Brain microvascular endothelial cell (primary cell): ENCODE results near the gene DAO.

Experiments
- DNase-seq: peaks from one replicate; pipeline ENCODE4 v3.0.0-alpha.2; 2020
- H3K27ac ChIP-seq: fragments of 250-450 bp; sonication (Bioruptor Pico); 2 replicates; pipeline ENCODE4 v1.5.1; 2020; ENCODE audit warnings: mild to moderate bottlenecking, moderate library complexity
- H3K27me3 ChIP-seq: fragments of 250-450 bp; sonication (Bioruptor Pico); replicated peaks from 2 replicates; pipeline ENCODE4 v1.5.1; 2020; ENCODE audit warnings: mild to moderate bottlenecking
- H3K36me3 ChIP-seq: fragments of 250-450 bp; sonication (Bioruptor Pico); replicated peaks from 2 replicates; pipeline ENCODE4 v1.5.1; 2020; ENCODE audit warnings: mild to moderate bottlenecking
- H3K4me3 ChIP-seq: 2 replicates; pipeline ENCODE4 v1.5.1; 2011; ENCODE audit warnings: low read depth, mild to moderate bottlenecking, control low read depth, low read length, moderate library complexity
- in situ Hi-C: cut with HindIII; loops from 2 replicates; pipeline ENCODE4 v1.10.0; 2017; ENCODE audit warnings: low sequenced_read_pairs, low pct_ligation_motif_present
- TF ChIP-seq, protein P1 (sequence below): IDR thresholded peaks from 2 replicates; pipeline ENCODE4 v1.5.1; 2011; ENCODE audit warnings: low read depth, mild to moderate bottlenecking, moderate library complexity, low read length, control low read depth, inconsistent platforms; ENCODE audit errors: missing control alignments

The DAO gene

DNA sequence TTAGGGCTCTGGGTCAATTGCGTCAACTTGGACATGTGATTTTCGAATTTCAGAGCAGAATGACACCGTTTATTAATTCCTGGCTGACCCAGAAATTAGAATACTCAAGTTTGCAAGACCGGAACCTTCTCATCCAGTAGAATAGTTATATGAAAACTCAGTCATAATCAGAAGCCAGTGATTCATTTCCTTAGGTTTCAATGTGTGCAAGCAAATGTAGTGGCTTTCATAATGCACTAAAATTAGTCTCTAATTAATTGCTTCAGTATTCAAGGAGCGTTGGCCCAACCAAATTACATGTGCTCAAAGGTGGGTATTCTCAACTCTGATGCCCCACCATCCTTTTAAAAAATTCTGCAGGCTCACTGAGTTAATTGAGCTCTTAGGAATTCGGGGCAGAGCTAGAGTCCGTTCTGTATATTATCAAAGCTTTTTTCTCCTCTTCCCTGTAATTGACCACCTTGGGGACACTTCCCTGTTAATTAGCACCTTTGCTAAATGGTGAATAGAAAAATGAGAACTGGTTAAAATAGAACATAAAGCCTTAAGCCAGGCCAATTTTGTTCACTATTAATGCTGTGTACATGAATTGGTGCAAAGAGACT is 55.4 kb downstream of the DAO start:
- H3K27me3 ChIP-seq = no peaks in the 10 kb centered on the region

DNA sequence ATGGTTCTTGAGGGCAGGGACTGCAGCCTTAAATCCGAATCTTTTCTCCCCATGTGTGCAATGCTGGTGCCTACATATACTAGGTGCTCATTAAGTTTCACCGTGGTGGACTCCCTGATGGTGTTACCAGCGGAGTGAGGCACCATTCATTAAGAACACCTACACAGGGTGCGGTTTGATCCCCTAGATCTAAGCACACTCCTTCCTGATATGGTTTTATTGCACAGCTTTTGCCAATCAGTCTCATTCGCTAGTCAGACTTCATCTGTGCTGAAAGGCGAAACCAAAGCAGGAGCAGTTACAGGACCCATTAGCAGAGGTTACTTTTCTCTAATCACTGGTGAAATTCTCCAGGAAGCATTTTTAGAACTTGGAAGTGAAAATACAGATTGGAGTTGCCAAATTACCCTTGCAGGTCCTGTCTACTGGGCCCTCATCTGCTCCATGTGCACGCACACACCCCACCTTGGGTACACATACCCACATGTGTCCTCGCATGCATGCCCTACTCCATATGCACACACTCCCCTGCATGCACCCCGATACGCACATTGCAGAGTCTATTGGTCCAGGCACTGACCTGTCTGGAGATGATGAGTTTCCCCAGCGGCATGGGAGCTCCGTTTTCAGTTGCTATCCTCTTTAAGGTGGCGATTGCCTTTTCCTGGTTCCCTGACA is 58.5 kb downstream of the DAO start:
- Histone ChIP-seq H3K27me3 (no peaks in the 10 kb centered on the region), H3K36me3 (no peaks in the 10 kb centered on the region), H3K27ac (no peak overlapping the region), H3K4me3 (no peak overlapping the region)
- in situ Hi-C loops = no loop called here
- no peak for DNase-seq
- TF ChIP-seq, protein P1, sequence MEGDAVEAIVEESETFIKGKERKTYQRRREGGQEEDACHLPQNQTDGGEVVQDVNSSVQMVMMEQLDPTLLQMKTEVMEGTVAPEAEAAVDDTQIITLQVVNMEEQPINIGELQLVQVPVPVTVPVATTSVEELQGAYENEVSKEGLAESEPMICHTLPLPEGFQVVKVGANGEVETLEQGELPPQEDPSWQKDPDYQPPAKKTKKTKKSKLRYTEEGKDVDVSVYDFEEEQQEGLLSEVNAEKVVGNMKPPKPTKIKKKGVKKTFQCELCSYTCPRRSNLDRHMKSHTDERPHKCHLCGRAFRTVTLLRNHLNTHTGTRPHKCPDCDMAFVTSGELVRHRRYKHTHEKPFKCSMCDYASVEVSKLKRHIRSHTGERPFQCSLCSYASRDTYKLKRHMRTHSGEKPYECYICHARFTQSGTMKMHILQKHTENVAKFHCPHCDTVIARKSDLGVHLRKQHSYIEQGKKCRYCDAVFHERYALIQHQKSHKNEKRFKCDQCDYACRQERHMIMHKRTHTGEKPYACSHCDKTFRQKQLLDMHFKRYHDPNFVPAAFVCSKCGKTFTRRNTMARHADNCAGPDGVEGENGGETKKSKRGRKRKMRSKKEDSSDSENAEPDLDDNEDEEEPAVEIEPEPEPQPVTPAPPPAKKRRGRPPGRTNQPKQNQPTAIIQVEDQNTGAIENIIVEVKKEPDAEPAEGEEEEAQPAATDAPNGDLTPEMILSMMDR = no peak

More for the DNA sequence above, 55.4 kb downstream of the DAO start:
- no peak overlapping the region for H3K4me3 ChIP-seq
- TF ChIP-seq, protein P1 = no peak
- in situ Hi-C loops = no loop called here
- H3K36me3 ChIP-seq = no peaks in the 10 kb centered on the region
- no peak for DNase-seq
- H3K27ac ChIP-seq = no peak overlapping the region

DNA sequence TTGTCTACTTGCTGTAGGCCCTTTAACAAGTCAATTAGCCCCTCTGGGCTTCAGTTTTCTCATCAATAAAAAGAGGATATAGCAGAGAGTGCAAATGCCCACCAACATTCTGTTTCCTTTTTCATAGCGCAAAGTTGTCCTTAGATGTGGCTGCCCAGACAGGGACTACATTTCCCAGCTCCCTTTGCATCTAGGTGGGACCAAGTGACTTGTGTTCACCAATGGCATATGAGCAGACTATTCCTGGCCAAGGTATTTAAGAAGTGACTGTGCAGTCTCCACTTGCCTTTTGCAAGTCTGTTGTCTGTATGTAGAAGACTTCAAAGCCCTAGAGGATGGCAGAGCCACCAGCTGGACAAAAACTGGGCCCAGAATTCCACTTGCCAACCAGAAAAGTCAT is 59.7 kb downstream of the DAO start:
- no peak overlapping the region for H3K4me3 ChIP-seq
- no peaks in the 10 kb centered on the region for H3K36me3 ChIP-seq
- no peak overlapping the region for H3K27ac ChIP-seq
- TF ChIP-seq, protein P1 = no peak
- peak; percentile 26 for DNase-seq
- in situ Hi-C loops = no loop called here
- H3K27me3 ChIP-seq = no peaks in the 10 kb centered on the region

DNA sequence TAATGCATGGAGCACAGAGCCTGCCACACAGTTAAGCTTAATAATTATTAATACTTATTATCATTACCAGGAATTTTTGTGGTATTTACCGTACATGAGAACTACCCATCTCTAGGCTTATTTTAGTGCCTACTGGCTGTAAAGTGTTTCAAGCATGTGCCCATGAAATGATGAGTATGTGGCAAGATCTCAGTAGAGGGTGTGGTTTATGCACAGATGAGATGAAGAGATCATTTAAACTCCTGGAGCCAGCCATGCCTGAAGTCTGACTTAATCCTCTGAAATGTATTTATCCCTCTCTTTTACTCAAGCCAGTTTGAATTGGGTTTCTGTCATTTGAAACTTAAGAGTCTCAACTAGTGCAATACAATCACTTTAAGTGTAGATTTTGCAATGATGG is 60.2 kb downstream of the DAO start:
- DNase-seq = no peak
- TF ChIP-seq, protein P1 = no peak
- H3K27me3 ChIP-seq = no peaks in the 10 kb centered on the region
- H3K27ac ChIP-seq = no peak overlapping the region
- in situ Hi-C loops = no loop called here
- no peak overlapping the region for H3K4me3 ChIP-seq
- no peaks in the 10 kb centered on the region for H3K36me3 ChIP-seq

DNA sequence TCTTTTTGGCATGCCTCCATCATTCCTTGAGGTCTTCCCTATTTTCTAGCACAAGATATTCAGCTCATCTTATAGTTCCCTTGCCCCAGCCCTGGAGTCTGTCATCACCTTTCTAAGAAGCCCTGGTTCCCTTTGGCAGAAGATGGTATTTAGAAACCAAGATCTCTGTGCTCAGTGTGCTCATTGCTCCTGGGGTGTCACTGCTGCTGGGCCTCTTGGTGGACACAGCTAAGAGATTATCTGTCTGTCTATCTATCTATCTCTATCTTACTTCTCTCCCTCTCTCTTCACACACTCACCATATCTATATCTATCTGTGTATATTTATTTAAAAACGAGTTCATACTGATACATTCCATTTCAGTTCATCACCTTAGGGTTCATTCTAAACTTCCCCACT is 67.2 kb downstream of the DAO start:
- Histone ChIP-seq H3K4me3 (no peak overlapping the region), H3K27me3 (no peaks in the 10 kb centered on the region), H3K27ac (no peak overlapping the region), H3K36me3 (no peaks in the 10 kb centered on the region)
- TF ChIP-seq, protein P1 = no peak
- no peak for DNase-seq
- in situ Hi-C loops = no loop called here
